OCI-LY1 (cell line): ENCODE results near the gene HNRNPA1L2.

Experiments
- EZH2 ChIP-seq: fragments of 200-600 bp; sonication (generic), shearing (Covaris generic); IDR thresholded peaks from 2 replicates; pipeline ENCODE4 v1.8.0; 2017; ENCODE audit warnings: borderline replicate concordance, mixed run types, mild to moderate bottlenecking, antibody characterized with exemption, low read length, moderate library complexity, mixed read lengths
- TF ChIP-seq, protein P1 (sequence below): fragments of 200-600 bp; sonication (generic), shearing (Covaris generic); IDR thresholded peaks from 2 replicates; pipeline ENCODE4 v1.5.1; 2017; ENCODE audit warnings: mild to moderate bottlenecking, antibody characterized with exemption, low read length, moderate library complexity, mixed read lengths

DNA sequence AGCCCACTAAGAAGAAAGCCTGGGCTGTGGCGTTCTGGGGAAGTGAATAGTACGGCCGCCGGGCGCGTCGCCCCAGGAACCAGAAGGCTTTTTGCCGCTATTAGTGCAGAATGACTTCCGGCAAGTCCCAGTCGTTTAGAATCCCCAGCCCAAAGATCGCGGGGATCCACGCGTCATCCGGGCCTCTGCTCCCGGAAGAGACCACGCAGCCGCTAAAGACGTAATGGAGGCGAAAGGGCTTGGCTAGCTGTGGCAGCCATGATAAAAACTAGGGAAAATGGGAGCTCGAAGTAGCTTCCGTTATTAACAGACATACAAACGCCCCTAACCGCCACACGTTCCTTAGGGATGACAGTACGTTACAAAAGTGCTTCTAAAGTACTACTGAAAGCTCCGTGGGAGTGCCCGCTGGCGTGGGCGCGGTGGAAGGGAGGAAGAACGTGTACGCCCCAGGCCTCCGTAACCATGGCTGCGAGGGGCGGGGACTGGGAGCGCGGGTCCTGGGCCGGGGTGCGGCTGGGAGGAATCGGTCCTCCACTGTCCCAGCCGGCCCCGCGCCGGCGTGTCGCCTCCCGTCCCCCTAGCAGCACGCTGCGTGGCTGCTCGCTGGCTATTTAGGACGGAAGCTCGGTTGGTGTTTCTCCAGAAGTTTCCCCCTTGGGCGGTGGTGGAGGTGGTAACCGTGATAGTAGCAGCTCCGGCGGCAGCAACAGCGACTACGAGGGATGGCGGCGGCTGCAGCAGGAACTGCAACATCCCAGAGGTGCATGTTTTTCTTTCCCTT, 10.2 kb downstream of the HNRNPA1L2 start, which contains the start of gene SUGT1:
- TF ChIP-seq, protein P1, sequence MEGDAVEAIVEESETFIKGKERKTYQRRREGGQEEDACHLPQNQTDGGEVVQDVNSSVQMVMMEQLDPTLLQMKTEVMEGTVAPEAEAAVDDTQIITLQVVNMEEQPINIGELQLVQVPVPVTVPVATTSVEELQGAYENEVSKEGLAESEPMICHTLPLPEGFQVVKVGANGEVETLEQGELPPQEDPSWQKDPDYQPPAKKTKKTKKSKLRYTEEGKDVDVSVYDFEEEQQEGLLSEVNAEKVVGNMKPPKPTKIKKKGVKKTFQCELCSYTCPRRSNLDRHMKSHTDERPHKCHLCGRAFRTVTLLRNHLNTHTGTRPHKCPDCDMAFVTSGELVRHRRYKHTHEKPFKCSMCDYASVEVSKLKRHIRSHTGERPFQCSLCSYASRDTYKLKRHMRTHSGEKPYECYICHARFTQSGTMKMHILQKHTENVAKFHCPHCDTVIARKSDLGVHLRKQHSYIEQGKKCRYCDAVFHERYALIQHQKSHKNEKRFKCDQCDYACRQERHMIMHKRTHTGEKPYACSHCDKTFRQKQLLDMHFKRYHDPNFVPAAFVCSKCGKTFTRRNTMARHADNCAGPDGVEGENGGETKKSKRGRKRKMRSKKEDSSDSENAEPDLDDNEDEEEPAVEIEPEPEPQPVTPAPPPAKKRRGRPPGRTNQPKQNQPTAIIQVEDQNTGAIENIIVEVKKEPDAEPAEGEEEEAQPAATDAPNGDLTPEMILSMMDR = peak; percentile 73
- TF ChIP-seq EZH2 = no peak
